ENCODE measurements around the gene PTPN2. TPM values are rescaled to one million over a fixed set of nuclear protein-coding genes. Genes with fewer than 3 reads are reported as not detected.

PTPN2 gene
- total RNA-seq, 1 donor from 2014 or later: 11.0 TPM

DNA sequence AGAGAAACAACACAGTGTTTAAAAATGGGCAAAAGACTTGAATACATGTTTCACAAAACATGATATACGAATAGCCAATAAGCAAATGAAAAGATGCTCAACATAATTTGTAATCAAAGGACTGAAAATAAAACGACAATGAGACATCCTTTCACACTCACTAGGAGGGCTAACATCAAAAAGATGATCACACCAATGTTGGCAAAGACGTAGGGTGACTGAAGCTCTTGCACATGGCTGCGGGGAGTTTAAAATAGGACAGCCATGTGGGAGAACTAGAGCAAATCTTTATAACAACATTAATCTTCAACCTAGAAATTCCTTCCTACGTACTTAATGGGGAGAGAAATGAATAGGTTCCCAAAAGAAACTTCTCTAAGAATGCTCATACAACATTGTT, 44.6 kb upstream of the PTPN2 start:
- Histone ChIP-seq H3K4me1 (no peaks in the 10 kb centered on the region), H3K27me3 (ENCODE audit: low read depth) (no peaks in the 10 kb centered on the region), H3K9me3 (replicated peaks) (no peaks in the 10 kb centered on the region), H3K27ac (replicated peaks) (no peak overlapping the region), H3K36me3 (no peaks in the 10 kb centered on the region), H3K4me3 (no peak overlapping the region)
- DNase-seq: no peak
- intact Hi-C loops (cut with micrococcal nuclease): no loop called here
- TF ChIP-seq, protein P1, sequence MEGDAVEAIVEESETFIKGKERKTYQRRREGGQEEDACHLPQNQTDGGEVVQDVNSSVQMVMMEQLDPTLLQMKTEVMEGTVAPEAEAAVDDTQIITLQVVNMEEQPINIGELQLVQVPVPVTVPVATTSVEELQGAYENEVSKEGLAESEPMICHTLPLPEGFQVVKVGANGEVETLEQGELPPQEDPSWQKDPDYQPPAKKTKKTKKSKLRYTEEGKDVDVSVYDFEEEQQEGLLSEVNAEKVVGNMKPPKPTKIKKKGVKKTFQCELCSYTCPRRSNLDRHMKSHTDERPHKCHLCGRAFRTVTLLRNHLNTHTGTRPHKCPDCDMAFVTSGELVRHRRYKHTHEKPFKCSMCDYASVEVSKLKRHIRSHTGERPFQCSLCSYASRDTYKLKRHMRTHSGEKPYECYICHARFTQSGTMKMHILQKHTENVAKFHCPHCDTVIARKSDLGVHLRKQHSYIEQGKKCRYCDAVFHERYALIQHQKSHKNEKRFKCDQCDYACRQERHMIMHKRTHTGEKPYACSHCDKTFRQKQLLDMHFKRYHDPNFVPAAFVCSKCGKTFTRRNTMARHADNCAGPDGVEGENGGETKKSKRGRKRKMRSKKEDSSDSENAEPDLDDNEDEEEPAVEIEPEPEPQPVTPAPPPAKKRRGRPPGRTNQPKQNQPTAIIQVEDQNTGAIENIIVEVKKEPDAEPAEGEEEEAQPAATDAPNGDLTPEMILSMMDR (IDR thresholded peaks at IDR 0.05; ENCODE audit: borderline replicate concordance): no peak

DNA sequence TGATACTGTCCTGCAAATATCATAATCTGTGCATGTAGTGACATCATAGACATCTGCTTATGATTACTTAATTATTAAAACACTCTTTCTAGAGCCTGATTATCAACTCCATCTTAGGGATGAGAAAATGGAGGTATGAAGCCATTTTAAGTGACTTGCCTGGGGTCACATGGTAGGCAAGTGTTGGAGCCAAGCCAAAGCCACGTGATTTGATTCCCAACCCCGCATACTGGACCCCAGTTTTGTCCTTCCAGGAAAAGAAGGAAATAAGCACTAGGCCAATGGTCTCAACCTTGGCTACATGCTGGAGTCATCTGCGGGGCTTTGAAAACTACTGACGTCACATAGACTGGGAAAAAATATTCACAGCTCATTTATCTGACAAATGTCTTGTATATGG, 44.2 kb upstream of the PTPN2 start:
- TF ChIP-seq, protein P1 (IDR thresholded peaks at IDR 0.05; ENCODE audit: borderline replicate concordance): no peak
- no peak overlapping the region for H3K27ac ChIP-seq (replicated peaks)
- intact Hi-C loops (cut with micrococcal nuclease): no loop called here
- DNase-seq: no peak
- H3K4me1 ChIP-seq: no peaks in the 10 kb centered on the region
- no peak overlapping the region for H3K4me3 ChIP-seq
- no peaks in the 10 kb centered on the region for H3K9me3 ChIP-seq (replicated peaks)
- H3K27me3 ChIP-seq (ENCODE audit: low read depth): no peaks in the 10 kb centered on the region
- no peaks in the 10 kb centered on the region for H3K36me3 ChIP-seq

DNA sequence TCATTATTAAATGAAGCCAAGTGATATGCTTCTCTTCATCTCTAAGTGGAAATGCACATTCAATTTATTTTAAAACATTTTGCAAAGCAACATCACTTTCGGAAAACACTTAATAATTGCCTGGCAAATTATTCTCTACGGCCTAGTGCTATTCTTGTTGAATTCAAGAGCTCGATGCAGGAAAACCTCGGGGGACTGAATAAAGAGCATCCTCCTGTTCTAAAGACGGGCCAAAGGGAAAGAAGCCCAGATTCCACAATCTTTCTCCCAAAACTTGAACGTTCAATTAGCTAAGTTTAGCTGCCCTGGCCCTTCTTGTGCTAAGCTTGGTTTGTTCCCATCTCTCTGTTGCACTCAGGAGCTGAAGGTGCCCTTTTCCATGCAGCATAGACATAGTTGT, 40.6 kb upstream of the PTPN2 start:
- H3K27ac ChIP-seq (replicated peaks): no peak overlapping the region
- H3K4me3 ChIP-seq: no peak overlapping the region
- no peaks in the 10 kb centered on the region for H3K27me3 ChIP-seq (ENCODE audit: low read depth)
- TF ChIP-seq, protein P1 (IDR thresholded peaks at IDR 0.05; ENCODE audit: borderline replicate concordance): no peak
- intact Hi-C loops (cut with micrococcal nuclease): no loop called here
- H3K9me3 ChIP-seq (replicated peaks): no peaks in the 10 kb centered on the region
- H3K36me3 ChIP-seq: no peaks in the 10 kb centered on the region
- DNase-seq: no peak
- H3K4me1 ChIP-seq: no peaks in the 10 kb centered on the region

DNA sequence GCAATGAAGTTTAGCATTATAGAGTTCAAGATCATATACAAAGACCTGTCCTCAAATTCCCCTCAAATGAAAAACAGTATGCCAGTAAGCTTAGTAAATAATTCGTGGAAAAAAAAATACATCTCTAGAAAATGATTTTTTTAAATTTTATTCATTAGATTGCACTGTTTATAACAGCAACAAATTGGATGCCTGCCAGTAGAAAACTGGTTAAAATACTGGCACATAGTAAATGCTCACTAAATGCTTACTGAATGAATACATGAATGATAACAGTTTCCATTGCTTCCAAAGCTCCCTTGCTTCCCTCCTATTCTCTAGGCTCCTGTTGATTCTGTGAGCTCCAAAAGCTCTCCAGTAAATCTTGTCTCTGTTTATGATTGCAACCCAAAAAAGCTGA, 38.2 kb upstream of the PTPN2 start:
- TF ChIP-seq, protein P1 (IDR thresholded peaks at IDR 0.05; ENCODE audit: borderline replicate concordance): no peak

DNA sequence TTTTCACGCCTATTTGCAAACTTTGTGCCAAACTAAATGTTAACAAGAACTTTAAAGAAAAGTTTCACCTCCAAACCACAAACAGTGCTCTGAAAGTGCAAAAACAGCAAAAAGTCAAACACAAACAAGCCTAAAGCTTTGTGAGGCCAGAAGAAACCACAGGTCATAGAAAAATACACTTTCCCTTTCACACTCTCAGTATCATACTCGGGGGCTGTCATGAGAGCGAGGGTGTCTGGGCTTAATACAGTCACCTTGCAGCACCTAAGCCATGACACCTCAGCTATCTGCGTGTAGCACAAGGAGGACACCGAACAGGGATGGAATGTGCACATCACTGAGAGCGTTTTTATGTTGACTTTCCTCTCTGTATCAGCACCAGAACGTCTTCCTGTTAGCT, 37.1 kb upstream of the PTPN2 start:
- DNase-seq: no peak
- TF ChIP-seq, protein P1 (IDR thresholded peaks at IDR 0.05; ENCODE audit: borderline replicate concordance): no peak
- H3K9me3 ChIP-seq (replicated peaks): no peaks in the 10 kb centered on the region
- no peak overlapping the region for H3K4me3 ChIP-seq
- H3K36me3 ChIP-seq: no peaks in the 10 kb centered on the region
- intact Hi-C loops (cut with micrococcal nuclease): no loop called here
- H3K4me1 ChIP-seq: no peaks in the 10 kb centered on the region
- H3K27ac ChIP-seq (replicated peaks): no peak overlapping the region
- no peaks in the 10 kb centered on the region for H3K27me3 ChIP-seq (ENCODE audit: low read depth)

More for the DNA sequence above, 38.2 kb upstream of the PTPN2 start:
- intact Hi-C loops (cut with micrococcal nuclease): no loop called here
- Histone ChIP-seq H3K27me3 (ENCODE audit: low read depth) (no peaks in the 10 kb centered on the region), H3K4me3 (no peak overlapping the region), H3K9me3 (replicated peaks) (no peaks in the 10 kb centered on the region), H3K27ac (replicated peaks) (no peak overlapping the region), H3K4me1 (no peaks in the 10 kb centered on the region), H3K36me3 (no peaks in the 10 kb centered on the region)
- no peak for DNase-seq
